GM18519 (cell line): ENCODE results near the gene WASHC1.
"Not testable (repeated sequence)": the region's sequence is repeated elsewhere in the genome, so short reads cannot be mapped to it uniquely, and the experiment has no call there.

Experiments used
- ATAC-seq: cut with Tn5 transposase; IDR thresholded peaks from one replicate; pipeline ENCODE4 v1.9.1; 2021; ENCODE audit warnings: mild to moderate bottlenecking, moderate library complexity; ENCODE audit not compliant: unreplicated experiment, low FRiP score

The WASHC1 gene

DNA sequence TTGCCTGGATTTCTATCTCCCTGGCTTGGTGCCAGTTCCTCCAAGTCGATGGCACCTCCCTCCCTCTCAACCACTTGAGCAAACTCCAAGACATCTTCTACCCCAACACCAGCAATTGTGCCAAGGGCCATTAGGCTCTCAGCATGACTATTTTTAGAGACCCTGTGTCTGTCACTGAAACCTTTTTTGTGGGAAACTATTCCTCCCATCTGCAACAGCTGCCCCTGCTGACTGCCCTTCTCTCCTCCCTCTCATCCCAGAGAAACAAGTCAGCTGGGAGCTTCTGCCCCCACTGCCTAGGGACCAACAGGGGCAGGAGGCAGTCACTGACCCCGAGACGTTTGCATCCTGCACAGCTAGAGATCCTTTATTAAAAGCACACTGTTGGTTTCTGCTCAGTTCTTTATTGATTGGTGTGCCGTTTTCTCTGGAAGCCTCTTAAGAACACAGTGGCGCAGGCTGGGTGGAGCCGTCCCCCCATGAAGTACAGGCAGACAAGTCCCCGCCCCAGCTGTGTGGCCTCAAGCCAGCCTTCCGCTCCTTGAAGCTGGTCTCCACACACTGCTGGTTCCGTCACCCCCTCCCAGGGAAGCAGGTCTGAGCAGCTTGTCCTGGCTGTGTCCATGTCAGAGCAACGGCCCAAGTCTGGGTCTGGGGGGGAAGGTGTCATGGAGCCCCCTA lies 15.0 kb downstream of the WASHC1 start:
- ATAC-seq, result not testable (repeated sequence)

GRCh38 chr9:11206-11605 lies 18.1 kb downstream of the WASHC1 start:
- ATAC-seq, result not testable (repeated sequence)

DNA sequence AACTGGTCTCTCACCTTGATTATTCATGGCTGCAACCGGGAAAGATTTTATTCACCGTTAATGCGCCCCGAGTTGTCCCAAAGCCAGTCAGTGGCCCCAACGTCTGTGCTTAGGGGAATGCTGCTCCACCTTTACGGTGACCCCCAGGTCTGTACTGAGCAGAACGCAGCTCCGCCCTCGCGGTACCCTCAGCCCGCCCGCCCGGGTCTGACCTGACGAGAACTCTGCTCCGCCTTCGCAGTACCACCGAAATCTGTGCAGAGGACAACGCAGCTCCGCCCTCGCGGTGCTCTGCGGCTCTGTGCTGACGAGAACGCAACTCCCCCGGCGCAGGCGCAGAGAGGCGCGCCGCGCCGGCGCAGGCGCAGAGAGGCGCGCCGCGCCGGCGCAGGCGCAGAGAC lies 18.6 kb downstream of the WASHC1 start:
- ATAC-seq, result not testable (repeated sequence)

DNA sequence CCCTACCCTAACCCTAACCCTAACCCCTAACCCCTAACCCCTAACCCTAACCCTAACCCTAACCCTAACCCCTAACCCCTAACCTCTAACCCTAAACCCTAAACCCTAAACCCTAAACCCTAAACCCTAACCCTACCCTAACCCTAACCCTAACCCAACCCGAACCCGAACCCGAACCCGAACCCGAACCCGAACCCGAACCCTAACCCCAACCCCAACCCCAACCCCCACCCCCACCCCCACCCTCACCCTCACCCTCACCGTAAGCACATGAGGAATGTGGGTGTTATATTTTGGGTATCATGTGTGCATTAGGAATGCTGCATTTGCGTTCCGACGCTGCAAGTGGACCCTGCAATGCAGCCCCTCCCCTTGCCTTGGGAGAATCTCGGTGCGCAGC lies 19.0 kb downstream of the WASHC1 start:
- ATAC-seq, result not testable (repeated sequence)
